GM19438 (cell line): ENCODE measurements around the gene HADH.
"Not testable (repeated sequence)": the region's sequence is repeated elsewhere in the genome, so short reads cannot be mapped to it uniquely, and the experiment has no call there.

ENCODE experiments used
- ATAC-seq: cut with Tn5 transposase; IDR thresholded peaks from one replicate; pipeline ENCODE4 v1.9.1; 2021; ENCODE audit warnings: low read depth; ENCODE audit not compliant: unreplicated experiment

The HADH gene

DNA sequence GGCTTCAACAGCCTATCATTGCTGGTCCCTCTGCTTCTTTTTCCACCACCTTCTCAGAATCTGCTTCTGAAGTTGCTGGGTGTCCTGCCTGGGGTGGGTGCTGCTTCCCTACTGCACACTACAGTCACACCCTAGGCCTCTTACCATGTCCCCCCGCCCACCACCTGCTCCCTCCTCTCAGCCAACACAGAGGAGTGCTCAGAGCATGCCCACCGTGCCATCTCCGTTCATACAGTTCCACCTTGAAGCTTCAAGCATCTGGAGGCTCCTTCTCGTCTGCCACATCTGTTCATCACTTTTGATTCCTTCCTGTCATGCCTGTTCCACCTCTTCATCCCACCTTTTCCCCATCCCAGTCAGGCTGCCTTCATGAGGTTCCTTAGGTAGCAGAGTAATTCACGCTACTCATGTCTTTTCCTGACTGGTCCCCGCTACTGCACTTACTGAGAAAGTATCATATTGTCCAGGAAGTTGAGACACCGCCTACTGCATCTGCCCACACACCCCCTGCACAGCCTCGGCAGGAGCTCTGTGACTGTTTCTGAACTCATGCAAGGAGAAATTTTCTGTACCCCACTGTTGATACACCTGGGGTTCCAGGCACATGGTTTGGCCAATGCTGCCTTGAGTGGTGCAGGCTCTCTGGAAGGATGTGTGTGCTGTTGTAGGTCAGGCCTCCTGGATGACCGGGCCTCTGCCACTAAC, 39.5 kb downstream of the HADH start:
- no peak for ATAC-seq

DNA sequence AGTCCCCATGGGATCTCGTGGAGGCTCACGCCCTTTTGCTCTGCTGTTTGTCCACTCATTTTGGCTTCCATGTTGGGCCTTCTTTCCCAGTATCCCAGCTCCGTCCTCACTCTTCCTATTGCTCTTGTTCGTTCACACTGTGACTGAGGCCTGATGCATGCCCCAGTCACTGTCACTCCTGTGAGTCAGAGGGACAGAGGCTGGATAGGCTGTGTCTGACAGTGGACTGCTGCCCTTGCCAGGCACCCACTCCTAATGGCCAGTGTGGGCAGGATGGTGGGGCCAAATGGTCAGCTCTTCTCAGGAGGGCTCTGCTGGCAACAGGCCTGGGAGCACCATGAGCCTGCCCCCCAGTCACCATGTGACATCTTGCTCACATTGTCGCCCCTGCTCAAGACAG, 40.0 kb downstream of the HADH start:
- ATAC-seq, result no peak

- peak; percentile 88 for ATAC-seq
Measured at GRCh38 chr4:108030332-108030731, 40.6 kb downstream of the HADH start.

GRCh38 chr4:108031427-108032083, 41.9 kb downstream of the HADH start:
- ATAC-seq, result no peak

DNA sequence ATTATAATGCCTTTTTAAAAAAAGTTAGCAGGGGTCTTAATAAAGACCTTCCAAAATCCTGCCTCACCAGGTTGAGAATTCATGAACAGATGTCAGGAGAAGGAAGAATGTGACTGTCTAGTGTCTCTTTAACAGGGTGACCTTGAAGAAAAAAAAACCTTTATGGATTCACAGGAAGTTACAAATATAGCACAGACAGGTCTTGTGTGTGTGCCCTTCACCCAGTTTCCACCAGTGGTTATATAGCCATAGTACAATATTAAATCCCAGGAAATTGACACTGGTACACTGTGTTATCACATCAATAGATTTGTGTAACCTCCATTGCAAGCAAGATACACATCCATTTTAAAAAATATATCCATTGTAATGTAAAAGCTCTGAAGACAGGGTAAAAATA, 43.7 kb downstream of the HADH start:
- no peak for ATAC-seq

DNA sequence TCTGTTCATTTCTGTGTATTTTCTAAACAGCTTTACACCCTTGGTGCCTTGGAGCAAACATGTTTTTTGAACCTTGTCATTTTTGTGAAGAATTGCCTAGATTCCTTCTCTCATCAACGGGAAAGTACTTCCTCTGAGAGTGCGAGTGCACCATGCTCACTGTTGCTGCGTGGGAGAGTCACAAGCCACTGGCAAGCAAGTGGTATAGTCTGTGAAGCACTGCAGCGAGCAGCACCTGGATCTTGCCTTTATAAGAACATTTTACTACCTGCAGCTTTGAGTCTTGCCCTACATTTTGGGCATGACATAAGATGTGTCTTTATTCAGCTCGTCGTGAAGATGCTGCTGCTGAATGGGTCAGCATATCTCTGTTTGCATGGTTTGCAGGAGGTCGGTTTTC, 44.9 kb downstream of the HADH start:
- ATAC-seq, result no peak

DNA sequence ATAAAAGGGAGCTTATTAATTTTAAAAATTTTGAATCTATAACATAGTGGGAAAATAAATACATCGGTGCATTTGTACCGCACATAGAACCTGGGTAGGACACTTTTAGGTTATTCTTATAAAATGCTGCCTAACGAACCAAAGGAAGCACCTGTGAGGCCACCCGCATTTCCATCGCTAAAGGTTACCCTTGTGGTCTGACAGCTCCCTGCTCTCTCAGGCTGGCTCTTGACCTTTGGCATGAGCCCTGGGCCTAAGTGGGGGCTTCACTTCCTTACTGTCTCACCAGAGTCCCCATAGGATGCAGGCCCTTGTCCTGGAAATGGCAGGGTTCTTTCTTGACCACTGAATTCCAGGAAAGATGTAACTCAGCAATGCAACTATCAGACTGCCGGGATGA, 46.0 kb downstream of the HADH start:
- no peak for ATAC-seq

- peak; percentile 91 for ATAC-seq
Measured at GRCh38 chr4:108036213-108036612, 46.5 kb downstream of the HADH start.

- ATAC-seq, result no peak
Measured at GRCh38 chr4:108037884-108038283, 48.2 kb downstream of the HADH start.

GRCh38 chr4:108042927-108043326, 53.2 kb downstream of the HADH start:
- no peak for ATAC-seq

DNA sequence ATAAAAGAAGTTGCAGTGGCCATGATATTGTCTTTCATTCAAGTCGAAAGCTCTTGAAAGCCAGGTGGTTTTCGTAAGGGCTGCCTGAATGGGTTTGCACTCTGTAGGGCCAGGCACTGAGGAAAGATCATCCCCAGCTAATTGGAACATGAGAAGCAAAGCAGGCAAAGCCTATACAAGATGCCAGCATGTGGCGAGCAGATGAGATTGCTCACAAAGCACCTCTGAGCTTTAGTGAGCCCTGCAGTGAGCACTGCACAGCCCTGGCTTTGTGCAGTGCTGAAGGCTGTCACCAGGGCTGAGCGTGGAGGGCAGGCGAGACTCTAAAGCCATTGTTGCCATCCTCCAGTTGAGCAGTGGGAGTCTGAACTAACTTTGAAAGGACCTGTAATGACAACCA, 53.8 kb downstream of the HADH start:
- no peak for ATAC-seq

DNA sequence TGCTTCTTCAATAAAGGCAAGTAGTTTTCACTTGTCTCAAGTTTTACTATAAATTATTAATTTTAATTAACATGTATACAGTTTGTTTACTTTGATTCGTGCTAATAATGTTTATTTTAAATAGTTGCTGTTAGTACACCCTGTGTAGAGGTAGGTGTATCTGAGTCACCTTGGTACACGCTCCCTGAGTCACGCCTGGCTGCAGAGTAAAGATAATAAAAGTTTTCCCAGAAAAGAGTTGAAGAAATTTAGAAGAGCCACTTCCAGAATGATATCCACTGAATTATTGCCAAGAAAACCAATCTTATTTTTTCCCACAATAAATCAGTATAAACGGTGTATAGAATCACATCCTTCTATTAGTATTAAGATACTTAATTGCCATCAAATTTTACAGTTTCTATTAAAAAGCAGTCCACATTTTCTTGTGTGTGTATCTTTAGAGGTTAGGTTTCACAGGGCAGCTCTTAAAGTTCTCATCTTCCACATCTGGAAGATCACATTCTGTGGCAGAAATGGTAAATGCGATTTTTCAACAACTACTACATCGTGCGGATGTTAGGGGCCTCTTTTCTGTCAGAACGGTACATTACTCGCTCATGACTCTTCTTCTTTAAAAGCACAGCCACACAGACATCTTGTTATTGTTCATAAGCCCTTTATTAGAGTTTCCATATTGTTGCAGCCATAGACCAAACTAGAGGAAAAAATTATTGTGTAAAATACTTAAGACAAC, 55.4 kb downstream of the HADH start:
- ATAC-seq, result no peak

DNA sequence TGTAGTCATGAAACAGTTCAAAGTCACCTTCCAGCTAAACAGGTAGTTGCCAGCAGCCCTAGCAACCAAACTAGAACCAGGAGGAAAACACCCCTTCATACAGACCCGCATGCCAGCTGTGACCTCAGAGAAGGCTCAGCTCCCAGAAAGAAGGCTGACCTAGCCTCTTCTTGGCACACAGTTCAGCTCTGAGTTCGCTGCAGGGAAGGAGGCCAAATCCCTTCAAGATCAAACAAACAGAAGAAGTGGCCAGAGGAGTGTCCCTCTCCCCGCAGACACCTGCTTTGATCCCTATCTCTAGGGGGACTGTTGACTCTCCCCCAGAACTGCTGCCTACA, 56.0 kb downstream of the HADH start:
- no peak for ATAC-seq

DNA sequence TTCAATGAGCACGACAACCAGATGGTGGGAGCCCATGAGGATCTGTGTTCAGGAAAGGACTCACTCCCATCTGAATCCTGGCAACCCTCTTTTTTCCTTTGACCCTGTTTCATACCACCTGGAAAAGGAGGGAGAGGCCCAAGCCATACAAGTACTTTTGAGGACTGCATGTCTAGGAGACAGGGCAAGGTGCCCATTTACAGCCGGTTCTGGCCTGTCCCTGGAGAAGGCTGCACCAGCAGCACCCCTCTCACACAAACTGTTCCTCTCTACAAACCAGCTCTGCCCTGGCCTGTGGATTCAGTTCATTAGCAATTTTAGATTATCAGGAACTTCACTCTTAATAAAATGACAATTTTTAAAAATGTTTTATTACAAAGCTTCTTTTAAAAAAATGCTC, 57.5 kb downstream of the HADH start:
- ATAC-seq, result no peak

- no peak for ATAC-seq
Measured at GRCh38 chr4:108048157-108048556, 58.5 kb downstream of the HADH start.

- ATAC-seq, result no peak
Measured at GRCh38 chr4:108048997-108049396, 59.3 kb downstream of the HADH start.

GRCh38 chr4:108049406-108049805, 59.7 kb downstream of the HADH start:
- no peak for ATAC-seq

- ATAC-seq, result not testable (repeated sequence)
Measured at GRCh38 chr4:108050166-108051111, 60.8 kb downstream of the HADH start.

GRCh38 chr4:108051343-108051742, 61.7 kb downstream of the HADH start:
- ATAC-seq, result no peak

- ATAC-seq, result no peak
Measured at GRCh38 chr4:108052558-108053120, 63.0 kb downstream of the HADH start.
